Adipose tissue (tissue), 3 donors: ENCODE measurements around the gene SRPRA. TPM values are rescaled to one million over a fixed set of nuclear protein-coding genes. Genes with fewer than 3 reads are reported as not detected.
"Not testable (repeated sequence)": the region's sequence is repeated elsewhere in the genome, so short reads cannot be mapped to it uniquely, and the experiment has no call there.

ENCODE experiments used
- H3K27ac ChIP-seq: one replicate; pipeline ENCODE4 v1.5.1; 2013; ENCODE audit warnings: low read depth, low read length
- WGBS, 3 donors: extraction: QIAGEN DNeasy Blood & Tissue Kit; methylation state at CpG; one replicate each; pipeline ENCODE4 v1.1.7; 2013; 5-methylcytosine and 5-hydroxymethylcytosine counted together
- polyA plus RNA-seq, 3 donors: library from polyadenylated mRNA; stranded (reverse); fragments of 200-250 nt; gene quantifications; one replicate each; pipeline ENCODE4 v1.2.3, GENCODE V29; 2013
- donor health status: healthy with polysubstance abuse.
- donor health status: Bipolar disorder and iron deficiency.
- donor health status: healthy.

Gene SRPRA
- polyA plus RNA-seq = 100 to 1,000 TPM in 1 of 3 donors, 10 to 100 TPM in 2; 30.4 to 127 (median 85.5) TPM

GRCh38 chr11:126268708-126269579 is at the start of gene SRPRA, which contains the start of gene FOXRED1:
Gene SRPRA, minus strand, starts transcription at chr11:126268895. Its CDS starts 91 bp downstream, at chr11:126268804.
Gene FOXRED1, plus strand, starts transcription at chr11:126269154. Its CDS starts 53 bp downstream, at chr11:126269207.
- 0% methylated on average over 55 to 64 of the region's 64 CpGs for WGBS, 3 donors
- peak within 1 kb of the TSS; percentile 65 for H3K27ac ChIP-seq

GRCh38 chr11:126317756-126318573 is 49.3 kb upstream of the SRPRA start:
- peak overlapping the region; percentile 44 for H3K27ac ChIP-seq
- WGBS, 3 donors = 22 to 67% (median 25%) methylated on average over 13 to 14 of the region's 14 CpGs

- 42 to 60% (median 45%) methylated on average over 1 of the region's 1 CpG for WGBS, 3 donors
- H3K27ac ChIP-seq = no peak overlapping the region
These were observed 48.7 kb upstream of the SRPRA start for GRCh38 chr11:126317432-126317755.

GRCh38 chr11:126313826-126314225 is 45.1 kb upstream of the SRPRA start:
- no peak overlapping the region for H3K27ac ChIP-seq
- 82 to 97% (median 86%) methylated on average over 5 of the region's 5 CpGs for WGBS, 3 donors

- H3K27ac ChIP-seq = no peak overlapping the region
These were observed 44.3 kb upstream of the SRPRA start for GRCh38 chr11:126312961-126313360.

GRCh38 chr11:126311401-126312291 is 43.0 kb upstream of the SRPRA start:
- 71 to 89% (median 72%) methylated on average over 14 of the region's 14 CpGs for whole genome bisulfite sequencing, 3 donors

More at GRCh38 chr11:126312961-126313360, 44.3 kb upstream of the SRPRA start:
- whole genome bisulfite sequencing, 3 donors = 66 to 84% (median 74%) methylated on average over 8 of the region's 8 CpGs

GRCh38 chr11:126310992-126311310 is 42.3 kb upstream of the SRPRA start:
- no peak overlapping the region for H3K27ac ChIP-seq

More at GRCh38 chr11:126311401-126312291, 43.0 kb upstream of the SRPRA start:
- peak overlapping the region; percentile 54 for H3K27ac ChIP-seq

GRCh38 chr11:126310200-126310991 is 41.7 kb upstream of the SRPRA start:
- no peak overlapping the region for H3K27ac ChIP-seq
- 60 to 70% (median 64%) methylated on average over 12 of the region's 12 CpGs for WGBS, 3 donors

More at GRCh38 chr11:126310992-126311310, 42.3 kb upstream of the SRPRA start:
- 52 to 80% (median 52%) methylated on average over 6 of the region's 6 CpGs for WGBS, 3 donors

- H3K27ac ChIP-seq = not testable (repeated sequence)
- 83 to 98% (median 88%) methylated on average over 4 of the region's 4 CpGs for WGBS, 3 donors
These were observed 40.1 kb upstream of the SRPRA start for GRCh38 chr11:126308771-126309170.

- H3K27ac ChIP-seq = no peak overlapping the region
These were observed 39.6 kb upstream of the SRPRA start for GRCh38 chr11:126308271-126308671.

GRCh38 chr11:126307706-126308105 is 39.0 kb upstream of the SRPRA start:
- 21 to 35% (median 31%) methylated on average over 5 of the region's 5 CpGs for WGBS, 3 donors
- H3K27ac ChIP-seq = no peak overlapping the region

More at GRCh38 chr11:126308271-126308671, 39.6 kb upstream of the SRPRA start:
- 59 to 86% (median 85%) methylated on average over 4 of the region's 4 CpGs for WGBS, 3 donors

GRCh38 chr11:126305699-126306098 is 37.0 kb upstream of the SRPRA start:
- WGBS, 3 donors = 84 to 95% (median 89%) methylated on average over 4 of the region's 4 CpGs
- no peak overlapping the region for H3K27ac ChIP-seq

- H3K27ac ChIP-seq = no peak overlapping the region
These were observed 35.9 kb upstream of the SRPRA start for GRCh38 chr11:126304457-126305075.

GRCh38 chr11:126303623-126304456 is 35.1 kb upstream of the SRPRA start, which contains the start of gene DCPS:
Gene DCPS, plus strand, starts transcription at chr11:126304060. Its CDS starts 21 bp downstream, at chr11:126304081.
- H3K27ac ChIP-seq = peak within 1 kb of the TSS; percentile 56
- WGBS, 3 donors = 0 to 2% (median 1%) methylated on average over 60 to 61 of the region's 61 CpGs

More at GRCh38 chr11:126304457-126305075, 35.9 kb upstream of the SRPRA start:
- 33 to 46% (median 42%) methylated on average over 12 of the region's 12 CpGs for WGBS, 3 donors

- H3K27ac ChIP-seq = no peak overlapping the region
- 59 to 80% (median 80%) methylated on average over 2 of the region's 2 CpGs for WGBS, 3 donors
These were observed 28.3 kb upstream of the SRPRA start for GRCh38 chr11:126297004-126297403.

GRCh38 chr11:126293726-126294125 is 25.0 kb upstream of the SRPRA start:
- 75 to 87% (median 85%) methylated on average over 5 of the region's 5 CpGs for WGBS, 3 donors
- no peak overlapping the region for H3K27ac ChIP-seq
